GM21526 (cell line): Measurements from ENCODE around the gene WNK3.

Experiments
- ATAC-seq: cut with Tn5 transposase; IDR thresholded peaks from one replicate; pipeline ENCODE4 v1.9.1; 2021; ENCODE audit warnings: moderate library complexity; ENCODE audit not compliant: unreplicated experiment, low FRiP score

WNK3 gene

DNA sequence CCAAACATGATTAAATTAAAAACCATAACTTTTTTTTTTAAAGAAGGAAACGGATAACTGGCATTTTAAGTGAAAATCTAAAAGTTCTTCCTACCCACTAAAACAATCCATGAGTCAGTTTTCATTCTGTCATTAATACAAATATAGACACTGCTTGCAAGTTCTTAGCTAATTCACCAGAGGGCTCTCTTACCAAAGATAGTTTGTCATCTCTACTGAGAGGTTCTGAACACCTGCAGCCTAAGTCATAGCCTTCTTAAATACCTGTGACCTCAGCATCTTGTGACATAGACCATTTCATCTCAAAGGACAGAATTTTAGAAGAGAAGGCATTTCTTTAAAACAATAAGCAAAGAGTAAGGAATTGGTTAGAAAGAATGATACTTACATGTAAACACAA is 109.5 kb downstream of the WNK3 start:
- no peak for ATAC-seq

DNA sequence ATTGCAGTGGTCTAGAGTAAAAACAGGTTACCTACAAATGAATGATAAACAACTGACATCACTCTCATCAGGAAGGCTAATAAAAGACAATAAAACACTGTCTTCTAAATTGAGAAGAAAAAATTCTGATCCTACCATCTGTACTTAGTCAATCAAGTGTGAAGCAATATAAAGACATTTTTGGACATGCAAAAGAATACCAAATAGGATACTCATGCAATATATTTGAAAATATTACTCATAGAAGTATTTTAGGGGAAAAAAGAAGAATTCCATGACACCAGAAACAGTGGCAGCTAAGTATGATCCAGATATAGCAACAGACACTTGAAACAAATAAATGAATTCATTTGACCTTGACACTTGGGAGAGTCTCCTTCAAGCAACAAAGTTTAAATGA is 111.0 kb downstream of the WNK3 start:
- ATAC-seq: no peak

DNA sequence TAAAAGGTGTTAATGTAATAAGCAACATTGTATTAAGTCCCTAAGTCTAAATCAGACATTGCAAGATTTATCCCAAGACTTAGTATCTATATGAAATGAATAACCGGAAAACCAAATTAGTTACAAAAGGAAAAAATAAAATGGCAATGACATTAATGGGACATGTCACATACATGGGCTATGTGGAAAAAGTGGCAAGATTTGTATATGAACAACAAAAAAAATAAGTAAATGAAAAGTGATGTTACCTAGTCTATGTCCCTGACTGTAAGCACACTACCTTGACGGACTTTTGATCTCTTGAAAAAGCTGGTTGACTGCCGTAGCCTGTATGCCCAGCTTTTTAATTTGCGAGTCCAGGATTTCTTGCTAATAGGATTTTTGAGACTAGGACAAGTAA is 119.3 kb downstream of the WNK3 start:
- no peak for ATAC-seq

DNA sequence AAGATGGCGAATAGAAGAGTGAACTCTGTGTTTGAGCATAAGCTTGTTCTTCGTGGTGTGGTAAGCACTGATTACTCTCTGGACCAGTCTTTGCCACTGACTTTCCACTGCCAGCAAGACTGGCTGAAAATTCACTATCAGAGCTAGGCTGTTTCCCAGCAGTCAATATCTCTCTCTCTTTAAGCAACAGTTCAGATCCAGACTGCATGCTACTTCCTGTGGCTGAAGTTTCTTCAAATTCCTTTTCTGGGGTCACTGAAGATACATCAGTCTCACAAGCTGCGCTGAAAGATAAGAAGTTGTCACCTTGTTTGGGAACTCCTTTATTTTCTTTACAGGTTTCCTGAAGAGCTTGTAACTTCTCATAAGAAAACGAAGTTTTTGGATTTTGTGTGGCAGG is 120.8 kb downstream of the WNK3 start:
- ATAC-seq: no peak

DNA sequence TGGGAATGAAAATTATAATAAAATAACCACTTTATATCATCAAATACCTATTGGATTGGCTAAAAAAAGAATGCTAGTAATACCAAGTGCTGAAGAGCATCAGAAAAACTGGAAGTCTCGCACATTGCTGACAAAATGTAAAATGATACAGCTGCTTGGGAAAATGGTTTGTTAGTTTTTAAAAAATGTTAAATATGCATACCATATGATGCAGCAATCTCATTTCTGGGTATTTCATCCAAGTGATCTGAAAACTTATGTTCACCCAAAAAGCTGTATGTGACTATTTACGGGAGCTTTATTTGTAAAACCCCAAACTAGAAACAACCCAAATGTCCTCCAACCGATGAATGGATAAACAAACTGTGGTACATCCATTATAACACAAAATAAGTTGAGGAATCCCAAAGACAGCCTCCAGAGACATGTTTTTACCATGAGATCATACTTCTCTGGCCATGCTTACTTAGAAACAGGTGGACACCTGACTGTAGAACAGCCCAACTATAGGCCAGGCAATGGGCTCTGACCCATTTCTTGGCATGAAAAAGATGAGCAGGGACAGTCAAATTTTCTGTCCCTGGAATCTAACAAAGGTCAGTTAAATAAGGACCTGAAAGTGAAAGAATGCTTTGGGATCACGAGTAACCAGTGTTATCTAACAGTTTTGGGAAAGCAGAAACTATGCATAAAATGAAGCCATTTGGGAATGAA is 127.3 kb downstream of the WNK3 start:
- no peak for ATAC-seq

DNA sequence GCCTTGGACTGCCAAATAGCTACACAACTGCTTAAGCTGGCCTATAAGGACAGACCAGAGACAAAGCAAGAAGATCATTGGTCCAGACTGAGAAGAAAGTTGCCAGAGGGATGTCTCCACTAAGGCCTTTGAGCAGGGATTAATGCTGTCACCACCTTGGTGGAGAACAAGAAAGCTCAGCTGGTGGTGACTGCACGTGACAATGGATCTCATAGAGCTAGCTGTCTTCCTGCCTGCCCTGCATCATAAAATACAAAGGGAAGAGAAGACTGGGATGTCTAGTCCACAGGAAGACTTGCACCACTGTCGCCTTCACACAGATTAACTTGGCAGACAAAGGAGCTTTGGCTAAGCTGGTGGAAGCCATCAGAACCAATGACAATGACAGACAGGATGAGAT is 134.3 kb downstream of the WNK3 start:
- no peak for ATAC-seq

DNA sequence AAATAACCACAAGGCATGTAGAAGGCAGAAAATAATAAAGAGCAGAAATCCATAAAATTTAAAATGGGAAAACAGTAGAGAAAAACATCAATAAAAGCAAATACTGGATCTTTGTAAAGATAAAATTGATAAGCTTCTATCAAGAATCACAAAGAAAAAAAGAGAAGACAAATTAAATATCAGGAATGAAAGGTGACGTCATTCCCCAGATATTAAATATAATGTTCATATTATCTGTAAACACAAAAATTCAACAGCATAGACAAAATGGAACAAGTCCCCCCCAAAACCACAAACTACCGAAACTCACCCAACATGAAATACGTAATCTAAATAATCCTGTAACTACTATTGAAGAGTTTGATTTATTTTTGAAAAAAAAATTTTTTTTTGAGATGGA is 144.2 kb downstream of the WNK3 start:
- ATAC-seq: no peak

DNA sequence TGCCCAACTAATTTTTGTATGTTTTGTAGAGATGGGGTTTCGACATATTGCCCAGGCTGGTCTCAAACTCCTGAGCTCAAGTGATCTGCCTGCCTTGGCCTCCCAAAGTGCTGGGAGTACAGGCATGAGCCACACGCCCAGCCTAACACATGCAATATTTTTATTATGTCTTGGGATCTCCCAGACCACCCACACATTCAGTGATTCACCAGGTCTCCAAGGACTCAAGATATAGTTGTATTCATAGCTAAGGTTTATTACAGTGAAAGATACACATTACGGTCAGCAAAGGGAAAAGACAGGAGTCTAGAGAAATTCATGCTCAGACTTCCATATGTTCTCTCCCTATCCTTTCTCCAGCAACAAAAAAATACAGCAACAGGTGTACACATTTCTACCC is 149.3 kb downstream of the WNK3 start:
- ATAC-seq: no peak

DNA sequence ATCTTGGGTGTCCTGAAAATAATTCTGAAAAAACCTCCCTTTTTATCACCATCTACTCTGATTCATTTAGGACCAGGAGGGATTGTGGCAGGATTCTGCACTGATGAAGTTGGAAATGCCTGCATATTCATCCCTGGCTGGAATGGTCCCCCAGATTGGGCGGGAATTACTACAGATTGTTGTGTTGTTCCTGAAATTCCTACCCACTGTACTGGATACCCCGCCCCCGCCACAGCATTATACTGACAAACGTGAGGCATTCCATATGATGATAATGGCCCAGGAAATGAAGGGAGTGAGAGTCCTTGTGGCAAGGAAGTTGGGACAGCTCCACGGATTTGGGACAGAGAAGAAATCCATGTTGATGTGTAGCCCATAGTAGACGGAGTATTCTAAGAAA is 159.6 kb downstream of the WNK3 start:
- ATAC-seq: no peak

DNA sequence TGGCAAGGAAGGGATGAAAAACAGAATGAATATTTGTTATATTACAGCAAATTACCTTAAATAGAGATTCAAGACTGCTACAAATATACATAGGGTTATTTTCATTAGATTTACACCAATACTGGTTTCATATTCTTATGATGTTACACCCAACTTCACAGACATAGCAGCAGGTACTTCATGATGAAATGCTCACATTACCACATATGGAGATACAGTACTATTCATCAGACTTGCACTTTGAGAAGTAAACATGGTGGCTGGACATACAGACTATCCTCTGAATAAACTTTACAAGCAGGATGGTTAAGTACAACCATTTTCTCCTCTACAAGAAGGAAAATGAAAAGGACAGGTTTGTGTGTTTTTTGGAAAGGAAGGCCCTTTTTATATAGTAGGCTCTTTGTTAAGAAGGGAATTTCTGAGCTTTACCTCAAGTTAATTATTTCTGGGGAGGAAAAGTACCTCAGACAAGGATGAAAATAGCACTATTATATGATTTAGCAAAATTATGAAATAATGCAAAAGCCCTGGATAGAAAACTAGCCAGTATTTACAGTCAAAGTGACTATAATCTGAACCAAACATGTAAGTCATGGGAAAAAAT is 162.8 kb downstream of the WNK3 start:
- ATAC-seq: no peak

DNA sequence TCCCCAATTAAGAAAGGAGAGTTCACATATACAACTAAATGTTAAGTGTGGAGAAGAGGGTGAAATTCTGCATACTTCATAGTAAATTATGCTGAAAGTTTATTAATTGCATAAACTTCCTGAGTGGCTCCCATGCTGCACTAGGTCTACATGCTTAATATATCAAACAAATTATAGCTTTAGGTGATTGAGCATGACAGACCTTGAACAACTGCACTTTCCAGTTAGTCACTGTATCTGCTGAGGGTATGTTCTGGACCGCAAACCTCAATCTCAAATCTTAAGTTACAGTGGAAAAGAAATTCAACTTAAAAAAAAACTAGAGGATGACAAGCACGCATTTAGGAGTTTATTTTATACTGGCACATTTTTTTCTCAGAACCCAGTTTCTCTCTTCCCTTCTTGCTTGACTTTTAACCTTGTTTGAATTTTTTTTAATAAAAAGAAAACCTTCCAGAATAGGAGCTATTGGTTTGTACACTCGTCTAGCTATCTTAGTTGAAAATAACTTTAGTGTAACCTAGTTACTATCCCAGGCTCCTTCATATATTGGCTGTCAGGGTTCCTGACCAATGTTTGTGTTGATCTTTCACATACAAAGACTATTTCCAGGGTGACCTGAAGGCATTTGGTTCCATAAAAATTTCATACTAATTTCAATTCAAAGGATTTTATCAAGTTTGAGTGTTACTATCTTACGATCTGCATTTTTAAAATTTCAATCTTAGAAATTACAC is 164.6 kb downstream of the WNK3 start:
- no peak for ATAC-seq

DNA sequence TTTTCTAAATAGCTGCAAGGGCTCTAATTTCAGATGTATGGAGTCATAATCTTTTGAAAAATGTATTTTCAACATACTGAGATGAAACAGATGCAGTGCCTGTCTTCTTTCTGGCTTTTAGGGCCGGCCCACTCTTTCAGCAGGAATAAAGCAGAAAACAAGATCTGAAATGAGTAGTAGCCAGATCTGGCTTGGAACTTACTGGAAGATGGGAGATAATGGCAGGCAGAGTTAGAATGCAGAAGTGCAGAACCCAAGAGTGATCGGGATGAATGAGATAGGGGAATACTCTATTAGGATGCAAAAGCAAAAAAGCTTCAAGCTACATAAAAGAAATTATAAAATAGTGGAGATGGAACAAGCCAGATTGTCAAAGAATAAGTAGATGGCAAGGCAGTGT is 173.4 kb downstream of the WNK3 start:
- ATAC-seq: no peak

DNA sequence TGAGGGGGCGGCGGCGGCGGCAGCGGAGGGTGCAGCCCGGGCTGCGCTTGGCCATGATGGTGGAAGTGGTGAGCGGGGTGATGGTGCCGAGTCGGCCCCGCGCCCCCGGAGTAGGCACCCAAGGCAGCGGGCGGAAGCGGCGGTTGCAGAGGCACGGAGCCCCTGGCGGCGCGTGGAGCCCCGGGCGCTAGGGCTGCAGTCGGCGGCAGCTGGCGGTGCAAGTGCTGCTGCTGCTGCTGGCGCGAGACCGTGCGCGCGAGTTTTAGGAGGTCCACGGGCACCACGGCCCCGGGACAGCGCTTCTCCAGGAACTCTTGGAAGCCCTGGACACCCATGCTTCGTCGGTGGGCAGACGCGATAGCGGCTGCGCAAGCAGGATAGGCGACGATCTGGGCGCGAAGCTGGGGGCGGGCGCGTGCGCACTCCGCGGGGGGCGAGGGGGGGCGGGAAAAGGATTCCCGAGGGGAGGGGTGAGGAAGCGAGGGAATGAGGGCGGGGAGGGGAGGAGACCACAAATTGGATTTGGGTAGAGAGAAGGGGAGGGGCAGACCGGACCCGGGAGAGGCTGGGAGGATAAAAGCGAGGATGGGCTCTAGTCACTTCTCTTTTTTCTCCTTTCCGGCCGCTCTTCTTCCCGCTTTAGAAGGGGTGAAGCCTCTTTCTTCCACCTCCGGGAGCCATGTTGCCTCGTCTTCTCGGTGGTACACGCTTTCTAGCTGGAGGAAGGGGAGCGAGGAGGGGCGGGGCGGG is 174.8 kb downstream of the WNK3 start, which contains the start of gene FAM120C:
FAM120C (minus strand) TSS at position 391 of the 750 bp plus-strand sequence; CDS start at position 335, 56 bp downstream.
- peak; percentile 29 for ATAC-seq

DNA sequence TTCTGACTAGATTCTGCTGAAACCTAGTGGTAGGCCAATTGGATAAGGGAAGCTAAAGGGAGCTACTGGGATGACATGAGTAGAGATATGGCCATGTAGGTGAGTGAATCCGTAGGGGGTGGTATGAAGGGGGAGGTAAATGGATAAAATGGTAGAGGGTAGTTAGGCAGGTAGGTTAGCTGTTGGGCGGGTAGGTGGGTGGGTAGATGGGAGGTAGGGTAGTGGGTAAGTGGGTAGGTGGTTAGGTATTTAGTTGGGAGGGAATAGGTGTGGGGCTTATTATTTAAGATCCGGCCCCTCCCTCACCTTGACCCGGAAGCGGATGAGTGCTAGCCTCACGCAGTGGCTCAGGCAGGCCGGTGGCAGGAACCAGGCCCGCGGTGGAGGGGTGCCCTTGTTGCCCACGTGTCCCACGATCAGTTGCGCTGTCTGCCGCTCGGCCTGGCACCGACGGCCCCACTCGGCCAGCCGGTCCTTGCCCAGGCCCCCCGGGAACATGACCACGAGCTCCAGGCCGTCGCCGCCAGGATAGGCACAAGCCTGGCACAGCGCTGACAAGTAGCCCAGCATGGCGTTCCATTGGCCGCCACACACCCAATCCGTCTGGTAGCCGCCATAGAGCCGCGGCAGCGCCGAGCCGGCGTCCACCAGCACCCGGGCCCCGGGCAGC is 175.5 kb downstream of the WNK3 start:
- ATAC-seq: peak; percentile 55

DNA sequence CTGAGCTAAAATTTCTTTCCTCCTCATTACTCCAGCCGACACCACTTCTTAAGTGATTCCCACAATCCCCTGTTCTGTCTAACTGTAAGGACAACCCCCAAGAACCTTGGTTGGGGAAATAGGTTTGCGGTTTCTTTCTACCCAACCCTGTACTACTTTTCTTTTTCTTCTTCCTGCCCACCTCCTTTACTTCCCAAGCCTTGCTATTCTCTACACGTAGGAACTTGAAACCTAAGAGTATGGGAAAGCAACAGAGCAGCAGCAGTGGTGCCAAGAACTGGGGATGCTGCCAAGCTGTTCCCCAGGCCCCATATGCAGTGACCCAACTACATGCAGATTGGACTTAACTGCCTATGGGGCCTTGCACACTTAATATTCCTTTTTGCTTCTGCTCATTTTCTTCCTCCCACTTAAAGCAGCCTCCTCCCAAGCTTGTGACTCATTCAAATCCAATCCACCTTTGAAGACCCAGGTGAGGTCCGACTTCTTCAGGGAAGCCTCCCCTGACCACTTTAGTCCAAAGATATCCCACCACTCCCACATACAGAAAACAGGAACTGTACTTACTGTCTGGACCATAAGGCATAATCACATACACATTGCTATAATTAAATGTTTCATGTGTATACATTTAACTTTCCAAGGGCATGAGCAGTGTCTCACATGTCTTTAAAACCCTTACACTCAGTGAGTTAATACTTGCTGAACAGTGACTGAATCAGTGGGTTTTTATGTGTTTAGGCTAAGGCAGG is 176.5 kb downstream of the WNK3 start:
- ATAC-seq: no peak

DNA sequence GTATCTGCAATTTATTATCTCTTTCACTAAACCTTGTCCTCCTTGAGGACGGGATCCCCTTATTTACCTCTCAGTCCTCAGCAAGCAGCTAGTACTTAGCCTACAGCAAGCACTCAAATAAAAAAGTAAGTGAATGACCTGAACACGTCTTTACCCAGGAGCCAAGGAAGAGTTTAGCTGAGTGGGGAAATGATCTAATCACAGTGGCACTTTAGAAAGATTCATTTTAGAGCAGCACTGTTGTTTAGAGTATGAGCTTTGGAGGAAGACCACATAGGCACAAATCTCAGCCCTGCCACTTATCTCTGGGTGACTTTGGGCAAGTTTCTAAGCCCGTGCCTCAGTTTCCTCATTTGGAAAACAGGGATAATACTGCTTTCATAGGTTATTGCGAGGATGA is 177.4 kb downstream of the WNK3 start:
- no peak for ATAC-seq

DNA sequence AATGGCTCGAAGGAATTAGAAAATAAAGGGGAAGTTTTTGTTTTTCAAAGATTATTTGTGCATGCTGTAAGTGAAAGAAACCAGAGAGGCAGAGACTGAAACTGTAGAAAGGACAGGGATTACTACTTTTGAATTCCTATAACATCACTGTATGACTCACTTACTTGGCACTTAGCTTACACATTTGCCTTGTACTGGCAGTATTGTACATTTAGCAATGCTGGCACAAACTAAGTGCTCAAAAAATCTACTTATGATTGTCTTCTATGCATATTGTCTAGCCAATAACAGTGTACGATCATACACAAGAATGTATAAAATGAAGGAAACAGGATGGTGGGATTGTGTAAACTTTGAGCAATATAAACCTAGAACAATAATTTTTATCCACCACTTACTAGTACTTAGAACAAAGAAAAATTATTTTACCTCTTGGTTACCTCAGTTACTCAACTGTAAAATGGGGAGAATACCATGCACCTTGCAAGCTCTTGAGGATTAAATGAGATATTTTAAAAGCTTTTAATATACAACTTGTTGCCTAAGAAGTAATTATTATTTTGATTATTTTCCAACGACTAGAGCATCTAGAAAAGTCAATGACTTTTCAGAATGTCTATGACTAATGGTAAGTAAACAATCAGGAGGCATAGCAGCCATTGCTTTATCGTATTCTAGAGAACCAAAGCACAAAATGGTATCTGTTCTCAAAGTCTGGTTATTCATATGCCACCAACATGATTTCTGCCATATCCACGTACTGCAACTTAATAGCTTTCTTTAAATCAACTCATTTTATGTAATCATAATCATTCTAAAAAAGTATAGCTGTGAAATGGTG is 179.5 kb downstream of the WNK3 start:
- ATAC-seq: no peak

DNA sequence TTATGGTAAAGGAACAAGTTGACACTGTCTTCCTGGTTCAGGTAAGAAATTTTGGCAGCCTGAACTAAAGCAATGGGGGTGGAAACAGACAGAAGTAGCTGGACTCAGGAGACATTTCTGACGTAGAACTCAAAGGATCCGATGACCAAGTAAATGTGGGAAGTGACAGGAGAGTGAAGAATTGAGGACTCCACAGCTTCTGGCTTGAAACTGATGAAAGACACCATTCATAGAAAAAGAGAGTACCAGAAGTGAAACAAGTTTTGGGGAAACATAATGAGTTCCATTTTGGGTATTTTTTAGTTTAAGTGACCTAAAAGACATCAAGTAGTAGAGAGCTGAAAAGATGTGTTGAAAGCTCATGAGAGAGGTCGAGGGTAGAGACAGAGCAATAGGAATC is 180.5 kb downstream of the WNK3 start:
- ATAC-seq: no peak

DNA sequence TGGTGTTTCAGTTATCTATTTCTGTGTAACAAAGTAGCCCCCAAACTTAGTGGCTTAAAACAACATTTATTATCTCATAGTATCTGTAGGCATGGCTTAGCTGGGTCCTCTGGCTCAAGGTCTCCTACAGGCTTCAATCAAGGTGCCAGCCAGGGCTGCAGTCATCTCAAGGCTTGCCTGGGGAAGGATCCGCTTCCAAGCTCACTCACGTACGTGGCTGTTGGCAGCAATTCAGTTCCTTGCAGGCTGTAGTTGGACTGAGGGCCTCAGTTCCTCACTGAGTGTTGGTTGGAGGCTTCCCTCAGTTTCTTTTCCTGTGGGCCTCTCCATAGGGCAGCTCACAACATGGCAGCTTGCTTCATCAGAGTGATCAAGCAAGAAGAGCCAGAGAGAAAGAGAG is 184.1 kb downstream of the WNK3 start:
- ATAC-seq: no peak
